Liver (tissue), 9 donors: ENCODE measurements around the gene TLE3. TPM values are rescaled to one million over a fixed set of nuclear protein-coding genes. Genes with fewer than 3 reads are reported as not detected.

Experiments
- DNase-seq: peaks from one replicate; pipeline ENCODE4 v3.0.0-alpha.2; 2017; ENCODE audit warnings: low spot score
- H3K27ac ChIP-seq, 2 donors: one replicate each; pipeline ENCODE4 v1.7.0; 2013; ENCODE audit warnings: inconsistent platforms in 2 of 2, low read length in 2 of 2, control low read depth in 1 of 2, low read depth in 1 of 2, mild to moderate bottlenecking in 1 of 2
- H3K27me3 ChIP-seq, 4 donors: one replicate each; pipeline versions ENCODE4 v1.6.1 to v1.7.0; 2013; ENCODE audit warnings: low read length in 3 of 4, inconsistent platforms in 1 of 4, mild to moderate bottlenecking in 1 of 4, moderate library complexity in 1 of 4; ENCODE audit not compliant: control insufficient read depth in 4 of 4, insufficient read depth in 4 of 4
- H3K36me3 ChIP-seq, 4 donors: one replicate each; pipeline versions ENCODE4 v1.6.1 to v1.7.0; 2013; ENCODE audit warnings: low read length in 3 of 4, mild to moderate bottlenecking in 3 of 4, low read depth in 1 of 4, moderate library complexity in 1 of 4; ENCODE audit not compliant: control insufficient read depth in 4 of 4, insufficient read depth in 3 of 4
- H3K4me1 ChIP-seq, 4 donors: one replicate each; pipeline versions ENCODE4 v1.6.1 to v1.7.0; 2013; ENCODE audit warnings: low read length in 3 of 4, mild to moderate bottlenecking in 3 of 4, moderate library complexity in 1 of 4; ENCODE audit not compliant: control insufficient read depth in 4 of 4, insufficient read depth in 4 of 4
- H3K4me3 ChIP-seq, 3 donors: one replicate each; pipeline versions ENCODE4 v1.6.1 to v1.7.0; 2013; ENCODE audit warnings: low read length in 3 of 3, control low read depth in 1 of 3, low read depth in 1 of 3, mild to moderate bottlenecking in 1 of 3
- H3K9ac ChIP-seq, 2 donors: one replicate each; pipeline ENCODE4 v1.7.0; 2013; ENCODE audit warnings: low read length in 2 of 2, mild to moderate bottlenecking in 2 of 2, moderate library complexity in 2 of 2, control low read depth in 1 of 2, low read depth in 1 of 2
- H3K9me3 ChIP-seq, 4 donors: one replicate each; pipeline versions ENCODE4 v1.6.1 to v1.7.0; 2013; ENCODE audit warnings: low read length in 3 of 4; ENCODE audit not compliant: control insufficient read depth in 4 of 4
- ATF3 ChIP-seq: IDR thresholded peaks from 2 replicates; pipeline ENCODE4 v1.6.1; 2016; ENCODE audit warnings: antibody characterized with exemption
- CTCF ChIP-seq: fragments of 150-350 bp; IDR thresholded peaks from 2 replicates; pipeline ENCODE4 v1.5.1; 2017; ENCODE audit warnings: improper control_type of control experiment, low read depth, low read length; ENCODE audit not compliant: missing input control
- EGR1 ChIP-seq, 2 donors: IDR thresholded peaks; 2 replicates each; pipeline ENCODE4 v1.6.1; 2016 to 2018; ENCODE audit warnings: antibody characterized with exemption in 2 of 2, low read depth in 2 of 2
- FOXA1 ChIP-seq: IDR thresholded peaks from 2 replicates; pipeline ENCODE4 v1.6.1; 2016; ENCODE audit warnings: antibody characterized with exemption
- FOXA2 ChIP-seq: IDR thresholded peaks from 2 replicates; pipeline ENCODE4 v1.6.1; 2016; ENCODE audit warnings: antibody characterized with exemption
- GABPA ChIP-seq, 2 donors: IDR thresholded peaks in 1 of 2; conservative IDR thresholded peaks in 1 of 2; 2 replicates each; pipeline ENCODE4 v1.6.1; 2016; ENCODE audit warnings: antibody characterized with exemption in 2 of 2, mild to moderate bottlenecking in 1 of 2, moderate library complexity in 1 of 2
- HNF4A ChIP-seq, 2 donors: conservative IDR thresholded peaks; 2 replicates each; pipeline ENCODE4 v1.6.1; 2016; ENCODE audit warnings: antibody characterized with exemption in 2 of 2, mild to moderate bottlenecking in 2 of 2
- HNF4G ChIP-seq: IDR thresholded peaks from 2 replicates; pipeline ENCODE4 v1.6.1; 2016; ENCODE audit warnings: antibody characterized with exemption
- JUND ChIP-seq, 2 donors: IDR thresholded peaks; 2 replicates each; pipeline ENCODE4 v1.6.1; 2016; ENCODE audit warnings: antibody characterized with exemption in 2 of 2
- MAX ChIP-seq: IDR thresholded peaks from 2 replicates; pipeline ENCODE4 v1.6.1; 2016; ENCODE audit warnings: antibody characterized with exemption
- NR2F2 ChIP-seq: IDR thresholded peaks from 2 replicates; pipeline ENCODE4 v1.6.1; 2016; ENCODE audit warnings: antibody characterized with exemption
- RAD21 ChIP-seq, 2 donors: IDR thresholded peaks; 2 replicates each; pipeline ENCODE4 v1.6.1; 2016; ENCODE audit warnings: antibody characterized with exemption in 2 of 2, mild to moderate bottlenecking in 2 of 2
- RXRA ChIP-seq, 2 donors: IDR thresholded peaks; 2 replicates each; pipeline ENCODE4 v1.6.1; 2017 to 2018; ENCODE audit warnings: antibody characterized with exemption in 2 of 2, mild to moderate bottlenecking in 1 of 2
- SP1 ChIP-seq: IDR thresholded peaks from 2 replicates; pipeline ENCODE4 v1.6.1; 2018; ENCODE audit warnings: antibody characterized with exemption, mild to moderate bottlenecking
- TAF1 ChIP-seq: conservative IDR thresholded peaks from 2 replicates; pipeline ENCODE4 v1.6.1; 2016; ENCODE audit warnings: antibody characterized with exemption, mild to moderate bottlenecking
- YY1 ChIP-seq: IDR thresholded peaks from 2 replicates; pipeline ENCODE4 v1.6.1; 2016; ENCODE audit warnings: antibody characterized with exemption, mild to moderate bottlenecking
- WGBS: extraction: QIAGEN DNeasy Blood & Tissue Kit; methylation state at CpG from one replicate; pipeline ENCODE4 v1.1.7; 2013; 5-methylcytosine and 5-hydroxymethylcytosine counted together
- polyA plus RNA-seq, 2 donors: library from polyadenylated mRNA; stranded (reverse) in 1 of 2; unstranded in 1 of 2; fragments of 200-250 nt in 1 of 2; fragments of >200 nt in 1 of 2; fragmentation: Nextera tagmentation in 1 of 2; extraction: Ambion mirVana in 1 of 2; gene quantifications; one replicate each; pipeline versions ENCODE4 v1.2.1 to v1.2.3, GENCODE V29; 2013 to 2015
- total RNA-seq, 2 donors: library from RNA; depleted of rRNA; stranded (reverse); fragments of >200 nt; gene quantifications; one replicate each; pipeline ENCODE4 v1.2.3, GENCODE V29; 2014
- TF ChIP-seq, protein P1 (sequence below): IDR thresholded peaks from 2 replicates; pipeline ENCODE4 v1.6.1; 2016; ENCODE audit warnings: antibody characterized with exemption, mild to moderate bottlenecking
- TF ChIP-seq, protein P2 (sequence below): IDR thresholded peaks from 2 replicates; pipeline ENCODE4 v1.6.1; 2016; ENCODE audit warnings: antibody characterized with exemption
- donor health status: healthy.
- donor health status: healthy.
- donor health status: healthy.
- donor health status: healthy.
- donor health status: healthy.

Gene TLE3
- total and polyA plus RNA-seq, 4 donors, result 1.2 to 13.7 (median 8.5) TPM

GRCh38 chr15:70086636-70087035 lies 11.1 kb downstream of the TLE3 start:
- Histone ChIP-seq H3K36me3 (peaks cover 14 to 32% (median 23%) of the 10 kb centered on the region in 4 donors), H3K27me3 (no peaks in the 10 kb centered on the region), H3K9me3 (no peaks in the 10 kb centered on the region), H3K4me3 (no peak overlapping the region), H3K4me1 (peaks cover 2 to 12% (median 9%) of the 10 kb centered on the region in 4 donors), H3K27ac (no peak overlapping the region), H3K9ac (no peak overlapping the region)
- WGBS, result 77% methylated on average over 5 of the region's 5 CpGs
- DNase-seq, result no peak
- TF ChIP-seq, protein P1, sequence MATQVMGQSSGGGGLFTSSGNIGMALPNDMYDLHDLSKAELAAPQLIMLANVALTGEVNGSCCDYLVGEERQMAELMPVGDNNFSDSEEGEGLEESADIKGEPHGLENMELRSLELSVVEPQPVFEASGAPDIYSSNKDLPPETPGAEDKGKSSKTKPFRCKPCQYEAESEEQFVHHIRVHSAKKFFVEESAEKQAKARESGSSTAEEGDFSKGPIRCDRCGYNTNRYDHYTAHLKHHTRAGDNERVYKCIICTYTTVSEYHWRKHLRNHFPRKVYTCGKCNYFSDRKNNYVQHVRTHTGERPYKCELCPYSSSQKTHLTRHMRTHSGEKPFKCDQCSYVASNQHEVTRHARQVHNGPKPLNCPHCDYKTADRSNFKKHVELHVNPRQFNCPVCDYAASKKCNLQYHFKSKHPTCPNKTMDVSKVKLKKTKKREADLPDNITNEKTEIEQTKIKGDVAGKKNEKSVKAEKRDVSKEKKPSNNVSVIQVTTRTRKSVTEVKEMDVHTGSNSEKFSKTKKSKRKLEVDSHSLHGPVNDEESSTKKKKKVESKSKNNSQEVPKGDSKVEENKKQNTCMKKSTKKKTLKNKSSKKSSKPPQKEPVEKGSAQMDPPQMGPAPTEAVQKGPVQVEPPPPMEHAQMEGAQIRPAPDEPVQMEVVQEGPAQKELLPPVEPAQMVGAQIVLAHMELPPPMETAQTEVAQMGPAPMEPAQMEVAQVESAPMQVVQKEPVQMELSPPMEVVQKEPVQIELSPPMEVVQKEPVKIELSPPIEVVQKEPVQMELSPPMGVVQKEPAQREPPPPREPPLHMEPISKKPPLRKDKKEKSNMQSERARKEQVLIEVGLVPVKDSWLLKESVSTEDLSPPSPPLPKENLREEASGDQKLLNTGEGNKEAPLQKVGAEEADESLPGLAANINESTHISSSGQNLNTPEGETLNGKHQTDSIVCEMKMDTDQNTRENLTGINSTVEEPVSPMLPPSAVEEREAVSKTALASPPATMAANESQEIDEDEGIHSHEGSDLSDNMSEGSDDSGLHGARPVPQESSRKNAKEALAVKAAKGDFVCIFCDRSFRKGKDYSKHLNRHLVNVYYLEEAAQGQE, result no peak
- TF ChIP-seq ATF3 (no peak), SP1 (no peak), MAX (no peak), CTCF (no peak), RAD21 (IDR thresholded peaks at IDR 0.05) (no peak), JUND (IDR thresholded peaks at IDR 0.05) (no peak), NR2F2 (no peak), TAF1 (no peak), GABPA (IDR thresholded peaks at IDR 0.05 in 1 of 2, conservative IDR thresholded peaks at IDR 0.05 in 1 of 2) (no peak), FOXA2 (no peak), HNF4G (no peak), HNF4A (conservative IDR thresholded peaks at IDR 0.05) (no peak), YY1 (no peak), EGR1 (IDR thresholded peaks at IDR 0.05; ENCODE audit: low read depth in 2 of 2) (no peak), FOXA1 (no peak), RXRA (IDR thresholded peaks at IDR 0.05) (no peak)
- TF ChIP-seq, protein P2, sequence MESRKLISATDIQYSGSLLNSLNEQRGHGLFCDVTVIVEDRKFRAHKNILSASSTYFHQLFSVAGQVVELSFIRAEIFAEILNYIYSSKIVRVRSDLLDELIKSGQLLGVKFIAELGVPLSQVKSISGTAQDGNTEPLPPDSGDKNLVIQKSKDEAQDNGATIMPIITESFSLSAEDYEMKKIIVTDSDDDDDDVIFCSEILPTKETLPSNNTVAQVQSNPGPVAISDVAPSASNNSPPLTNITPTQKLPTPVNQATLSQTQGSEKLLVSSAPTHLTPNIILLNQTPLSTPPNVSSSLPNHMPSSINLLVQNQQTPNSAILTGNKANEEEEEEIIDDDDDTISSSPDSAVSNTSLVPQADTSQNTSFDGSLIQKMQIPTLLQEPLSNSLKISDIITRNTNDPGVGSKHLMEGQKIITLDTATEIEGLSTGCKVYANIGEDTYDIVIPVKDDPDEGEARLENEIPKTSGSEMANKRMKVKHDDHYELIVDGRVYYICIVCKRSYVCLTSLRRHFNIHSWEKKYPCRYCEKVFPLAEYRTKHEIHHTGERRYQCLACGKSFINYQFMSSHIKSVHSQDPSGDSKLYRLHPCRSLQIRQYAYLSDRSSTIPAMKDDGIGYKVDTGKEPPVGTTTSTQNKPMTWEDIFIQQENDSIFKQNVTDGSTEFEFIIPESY, result no peak
